Measurements from ENCODE around the gene SFMBT2. TPM values are rescaled to one million over a fixed set of nuclear protein-coding genes. Genes with fewer than 3 reads are reported as not detected.

SFMBT2 gene
- total and polyA plus RNA-seq, 2 of the 4 experiments (the other 2 are of a cell fraction), result 0.70 to 1.3 TPM

DNA sequence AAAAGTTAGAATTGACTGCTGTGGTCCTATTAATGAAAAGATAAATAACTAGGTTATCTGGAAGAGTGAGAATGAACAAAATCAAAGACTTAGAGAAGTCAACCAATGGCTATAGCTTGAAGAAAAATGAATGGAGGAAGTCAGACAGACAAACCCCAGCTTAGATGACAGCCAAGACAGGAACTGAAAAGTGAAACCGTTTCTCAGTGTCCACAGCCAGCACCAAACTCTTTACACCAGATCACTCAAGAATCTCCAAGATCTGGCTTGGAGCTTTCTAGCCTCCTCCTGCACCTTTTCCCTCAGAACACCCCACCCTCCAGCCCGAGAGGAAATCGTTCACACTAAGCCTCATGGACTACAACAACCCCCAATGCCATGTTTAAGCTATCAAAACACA lies 167.0 kb downstream of the SFMBT2 start:
- no peak overlapping the region for H3K23ac ChIP-seq (ENCODE audit: low read depth, low read length)
- BruUV-seq (replicated peaks), result no TSS peak
- no peak overlapping the region for H4K5ac ChIP-seq (ENCODE audit: low read depth, low read length)
- in situ Hi-C loops (cut with MboI; ENCODE audit: low sequenced_read_pairs) (no loop called here), dilution Hi-C loops (cut with HindIII; ENCODE audit: low sequenced_read_pairs, unreplicated experiment) (no loop called here), intact Hi-C loops (cut with micrococcal nuclease) (no loop called here)
- H3K9ac ChIP-seq (ENCODE audit: low read depth, low read length), result no peak overlapping the region
- no peak overlapping the region for H3K18ac ChIP-seq (ENCODE audit: low read depth, low read length)
- POLR2A ChIA-PET (ENCODE audit: unreplicated experiment), result no interaction called here
- H3K36me3 ChIP-seq (ENCODE audit: control insufficient read depth, insufficient read depth, low read length), result 0 out of 2 replicates have a peak, but pooled peaks cover 2% of the 10 kb centered on the region
- H2BK20ac ChIP-seq (ENCODE audit: low read depth, low read length), result no peak overlapping the region
- no peaks in the 10 kb centered on the region for H3K4me1 ChIP-seq (ENCODE audit: control insufficient read depth, insufficient read depth, low read length)
- CTCF ChIA-PET, result no interaction called here
- H3K4me3 ChIP-seq (ENCODE audit: insufficient read depth, low read depth, low read length), result no peak overlapping the region
- DNase-seq, result no peak
- H3K4me2 ChIP-seq (ENCODE audit: low read depth, low read length), result no peak overlapping the region; the same call in 1 of the 2 replicates
- TF ChIP-seq CHD1 (IDR thresholded peaks at IDR 0.05; ENCODE audit: low read depth, low read length) (no peak), CEBPB (IDR thresholded peaks at IDR 0.05; ENCODE audit: low read depth, low read length) (no peak), MAZ (IDR thresholded peaks at IDR 0.05; ENCODE audit: borderline replicate concordance, low read depth, low read length) (no peak), SMC3 (IDR thresholded peaks at IDR 0.05; ENCODE audit: low read depth, low read length) (no peak), MAFK (IDR thresholded peaks at IDR 0.05; ENCODE audit: low read depth, low read length) (no peak), RCOR1 (IDR thresholded peaks at IDR 0.05; ENCODE audit: insufficient replicate concordance, low read length) (no peak), NFE2L2 (IDR thresholded peaks at IDR 0.05; ENCODE audit: low read depth, low read length) (no peak), BHLHE40 (IDR thresholded peaks at IDR 0.05; ENCODE audit: low read depth, low read length) (no peak), RFX5 (IDR thresholded peaks at IDR 0.05; ENCODE audit: low read depth, low read length) (no peak), MXI1 (IDR thresholded peaks at IDR 0.05; ENCODE audit: borderline replicate concordance, low read depth, low read length) (no peak)
- TF ChIP-seq, protein P1, sequence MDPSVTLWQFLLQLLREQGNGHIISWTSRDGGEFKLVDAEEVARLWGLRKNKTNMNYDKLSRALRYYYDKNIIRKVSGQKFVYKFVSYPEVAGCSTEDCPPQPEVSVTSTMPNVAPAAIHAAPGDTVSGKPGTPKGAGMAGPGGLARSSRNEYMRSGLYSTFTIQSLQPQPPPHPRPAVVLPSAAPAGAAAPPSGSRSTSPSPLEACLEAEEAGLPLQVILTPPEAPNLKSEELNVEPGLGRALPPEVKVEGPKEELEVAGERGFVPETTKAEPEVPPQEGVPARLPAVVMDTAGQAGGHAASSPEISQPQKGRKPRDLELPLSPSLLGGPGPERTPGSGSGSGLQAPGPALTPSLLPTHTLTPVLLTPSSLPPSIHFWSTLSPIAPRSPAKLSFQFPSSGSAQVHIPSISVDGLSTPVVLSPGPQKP (IDR thresholded peaks at IDR 0.05; ENCODE audit: borderline replicate concordance, low read depth, low read length), result no peak
- TF ChIP-seq, protein P2, sequence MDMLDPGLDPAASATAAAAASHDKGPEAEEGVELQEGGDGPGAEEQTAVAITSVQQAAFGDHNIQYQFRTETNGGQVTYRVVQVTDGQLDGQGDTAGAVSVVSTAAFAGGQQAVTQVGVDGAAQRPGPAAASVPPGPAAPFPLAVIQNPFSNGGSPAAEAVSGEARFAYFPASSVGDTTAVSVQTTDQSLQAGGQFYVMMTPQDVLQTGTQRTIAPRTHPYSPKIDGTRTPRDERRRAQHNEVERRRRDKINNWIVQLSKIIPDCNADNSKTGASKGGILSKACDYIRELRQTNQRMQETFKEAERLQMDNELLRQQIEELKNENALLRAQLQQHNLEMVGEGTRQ (IDR thresholded peaks at IDR 0.05; ENCODE audit: low read depth, low read length), result no peak
- no peaks in the 10 kb centered on the region for H3K27me3 ChIP-seq (ENCODE audit: control insufficient read depth, insufficient read depth, low read length)
- no peak overlapping the region for H2AK9ac ChIP-seq (replicated peaks; ENCODE audit: low read depth, low read length, poor library complexity)
- H2BK15ac ChIP-seq (ENCODE audit: low read depth, low read length), result no peak overlapping the region
- H3K56ac ChIP-seq (ENCODE audit: extremely low read depth, insufficient read depth, low read length), result no peak overlapping the region
- H3K27ac ChIP-seq (ENCODE audit: insufficient read depth, low read length), result no peak overlapping the region
- no peak overlapping the region for H2BK120ac ChIP-seq (ENCODE audit: low read depth, low read length)
- WGBS, 2 experiments (ENCODE audit: extremely low coverage in 2 of 2, insufficient read length in 1 of 2), result 44% methylated on average over 2 of the region's 3 CpGs; no CpG with 5 or more reads in 1 of the 2 experiments
- no peak overlapping the region for H2BK5ac ChIP-seq (ENCODE audit: low read depth, low read length, poor library complexity, severe bottlenecking)
- H3K14ac ChIP-seq (replicated peaks; ENCODE audit: low read depth, low read length), result no peak overlapping the region
- H3K79me1 ChIP-seq (ENCODE audit: low read depth in 1 of 2, low read length in 2 of 2), result no peaks in the 10 kb centered on the region
- no peak overlapping the region for H4K8ac ChIP-seq (ENCODE audit: low read depth in 2 of 2, low read length in 2 of 2)
- no peaks in the 10 kb centered on the region for H3K9me3 ChIP-seq (ENCODE audit: control insufficient read depth, insufficient read depth, low read length)
- H4K91ac ChIP-seq (ENCODE audit: insufficient read depth, low read depth, low read length), result no peak overlapping the region
- no peaks in the 10 kb centered on the region for H3K9me1 ChIP-seq (ENCODE audit: insufficient read depth, low read length)
- H4K20me1 ChIP-seq (ENCODE audit: insufficient read depth, low read length), result no peaks in the 10 kb centered on the region
- no peak overlapping the region for H3K4ac ChIP-seq (ENCODE audit: low read depth, low read length)
- no peak overlapping the region for H2AK5ac ChIP-seq (ENCODE audit: low read depth, low read length)
- H2AFZ ChIP-seq (replicated peaks; ENCODE audit: low read length, poor library complexity), result no peak overlapping the region
- ATAC-seq (ENCODE audit: low read depth), result no peak

All from IMR-90 (cell line).